Body of pancreas (tissue), 4 donors: ENCODE measurements around the gene RASSF5. TPM values are rescaled to one million over a fixed set of nuclear protein-coding genes. Genes with fewer than 3 reads are reported as not detected.

ENCODE experiments used
- ATAC-seq: fragments of 150-250 bp; one replicate; pipeline ENCODE4 v1.9.1; 2016
- DNase-seq, 4 donors: peaks; one replicate each; pipeline ENCODE4 v3.0.0-alpha.2; 2019
- H3K27ac ChIP-seq, 4 donors: fragments of 200-600 bp; sonication (generic); 1 replicate in 3 of 4; 2 replicates in 1 of 4; pipeline versions ENCODE4 v1.5.1 to v1.6.1; 2016 to 2019; ENCODE audit warnings: mild to moderate bottlenecking in 1 of 4, mixed read lengths in 1 of 4, moderate library complexity in 1 of 4
- H3K27me3 ChIP-seq, 2 donors: fragments of 200-600 bp; sonication (generic); one replicate each; pipeline ENCODE4 v1.6.0; 2016; ENCODE audit warnings: mild to moderate bottlenecking in 1 of 2
- H3K36me3 ChIP-seq, 2 donors: fragments of 200-600 bp; sonication (generic); replicated peaks in 1 of 2; 2 replicates each; pipeline ENCODE4 v1.5.1; 2016; ENCODE audit warnings: low read depth in 2 of 2; ENCODE audit not compliant: insufficient read depth in 1 of 2
- H3K4me1 ChIP-seq: fragments of 200-600 bp; sonication (generic); one replicate; pipeline ENCODE4 v1.6.0; 2016
- H3K4me3 ChIP-seq, 2 donors: fragments of 200-600 bp; sonication (generic); 1 replicate in 1 of 2; 2 replicates in 1 of 2; pipeline ENCODE4 v1.5.1; 2016 to 2019
- H3K9me3 ChIP-seq, 3 donors: fragments of 200-600 bp; sonication (generic); 1 replicate in 2 of 3; 2 replicates in 1 of 3; pipeline ENCODE4 v1.5.1; 2016
- CTCF ChIP-seq, 7 experiments: fragments of 450-650 bp in 4 of 7; fragments of 200-600 bp in 3 of 7; sonication (generic) in 3 of 7; IDR thresholded peaks; one replicate each; pipeline ENCODE4 v1.5.1; 2016 to 2019; ENCODE audit warnings: antibody characterized with exemption in 7 of 7
- POLR2A ChIP-seq, 3 donors: fragments of 450-650 bp; IDR thresholded peaks; one replicate each; pipeline ENCODE4 v1.6.1; 2016; ENCODE audit warnings: antibody characterized with exemption in 3 of 3, mild to moderate bottlenecking in 2 of 3
- WGBS, 2 donors: methylation state at CpG; one replicate each; pipeline ENCODE4 v1.1.5; 2017; 5-methylcytosine and 5-hydroxymethylcytosine counted together
- intact Hi-C: fragments of 100-400 bp; cut with DNase I; formaldehyde crosslinking; loops from one replicate; pipeline ENCODE4 v1.15.1; 2023
- microRNA-seq, 2 donors: library from miRNA; unstranded; fragments of <30 nt; microRNA quantifications; one replicate each; pipeline ENCODE4, GENCODE V29; 2016; ENCODE audit warnings: borderline number of aligned reads in 2 of 2, borderline replicate concordance in 2 of 2
- small RNA-seq: library from RNA; depleted of rRNA; stranded (forward); fragments of <200 nt; gene quantifications from one replicate; pipeline ENCODE3, GENCODE V24; 2016
- total RNA-seq, 2 donors: library from RNA; depleted of rRNA; stranded (reverse); fragments of >200 nt; gene quantifications; one replicate each; pipeline ENCODE4 v1.1.0, GENCODE V29; 2016

Gene RASSF5
- total RNA-seq, 2 donors from 2014 or later = 21.5 to 35.9 TPM

GRCh38 chr1:206636671-206637070 lies 129.3 kb downstream of the RASSF5 start:
- no peaks in the 10 kb centered on the region for H3K36me3 ChIP-seq
- H3K4me3 ChIP-seq = no peak overlapping the region
- peak overlapping the region in 1 of 4 donors; percentile 15 for H3K27ac ChIP-seq
- DNase-seq (no peak), ATAC-seq (no peak)
- no peaks in the 10 kb centered on the region for H3K9me3 ChIP-seq
- no peaks in the 10 kb centered on the region for H3K27me3 ChIP-seq
- intact Hi-C loops = no loop called here
- H3K4me1 ChIP-seq = peaks cover 22% of the 10 kb centered on the region
- WGBS, 2 donors = 36 to 42% methylated on average over 4 of the region's 4 CpGs
- no peak for TF ChIP-seq CTCF (IDR thresholded peaks at IDR 0.05)
- TF ChIP-seq POLR2A (IDR thresholded peaks at IDR 0.05) = no peak

DNA sequence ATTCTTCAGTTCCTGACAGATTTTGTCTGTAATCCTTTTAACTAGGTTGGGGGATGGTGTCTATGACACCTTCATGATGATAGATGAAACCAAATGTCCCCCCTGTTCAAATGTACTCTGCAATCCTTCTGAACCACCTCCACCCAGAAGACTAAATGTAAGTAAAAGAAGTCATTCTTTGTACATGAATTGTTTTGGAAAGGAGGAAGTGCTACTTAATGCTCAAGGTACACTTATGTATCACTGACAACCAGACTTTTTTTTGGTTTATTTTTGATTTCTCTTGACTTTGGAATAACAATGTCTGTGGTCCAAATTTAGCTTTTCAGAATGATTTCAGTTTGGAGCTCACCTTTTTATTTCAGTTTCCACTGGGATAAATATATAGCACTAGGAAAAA lies 130.3 kb downstream of the RASSF5 start:
- no peak overlapping the region for H3K4me3 ChIP-seq
- H3K27ac ChIP-seq = no peak overlapping the region
- no peaks in the 10 kb centered on the region for H3K9me3 ChIP-seq
- intact Hi-C loops = no loop called here
- ATAC-seq (no peak), DNase-seq (no peak)
- no peaks in the 10 kb centered on the region for H3K27me3 ChIP-seq
- TF ChIP-seq CTCF (IDR thresholded peaks at IDR 0.05) = no peak
- TF ChIP-seq POLR2A (IDR thresholded peaks at IDR 0.05) = no peak
- no peaks in the 10 kb centered on the region for H3K36me3 ChIP-seq
- peaks cover 22% of the 10 kb centered on the region for H3K4me1 ChIP-seq

Small RNA genes lying within 50 kb of the gene (microRNA-seq; reads per million reads assigned to microRNA genes)
- gene MIR6769B = 0 to 0.90 reads per million in 2 donors

Small RNA genes lying within 50 kb of the gene (small RNA-seq; reads per million reads assigned to genes)
- not detected for gene MIR6769B

Other genes with a start within 250 kb of the RASSF5 start
- gene IKBKE, start 37.1 kb upstream of the RASSF5 start, total RNA-seq = 10 to 100 TPM in 1 of 2 donors, 1 to 10 TPM in 1; 5.4 to 10.2 TPM
- 10 to 100 TPM; 25.9 to 55.4 TPM for gene EIF2D, start 104.9 kb downstream of the RASSF5 start, total RNA-seq
- gene DYRK3, start 128.0 kb downstream of the RASSF5 start, total RNA-seq = 1 to 10 TPM; 1.6 to 4.7 TPM
- 10 to 100 TPM; 29.1 to 46.5 TPM for gene MAPKAPK2, start 177.4 kb downstream of the RASSF5 start, total RNA-seq